Keratinocyte (primary cell): ENCODE measurements around the gene CRABP2. TPM values are rescaled to one million over a fixed set of nuclear protein-coding genes. Genes with fewer than 3 reads are reported as not detected.

Experiments
- DNase-seq: peaks from one replicate; pipeline ENCODE4 v3.0.0-alpha.2; 2011; ENCODE audit warnings: low read depth, missing footprints, low spot score
- FAIRE-seq: peaks from 2 replicates; lab custom pipeline; 2011; peaks lifted over from hg19 to GRCh38; lab: Jason Lieb, UNC
- H2AFZ ChIP-seq: 2 replicates; pipeline ENCODE4 v1.6.0; 2012; ENCODE audit warnings: low read length, control low read depth, inconsistent platforms; ENCODE audit not compliant: control insufficient read depth
- H3K27ac ChIP-seq: 2 replicates; pipeline ENCODE4 v1.5.1; 2011; ENCODE audit warnings: low read length; ENCODE audit not compliant: control insufficient read depth, insufficient read depth
- H3K27me3 ChIP-seq: 3 replicates; pipeline ENCODE4 v1.6.0; 2011; ENCODE audit warnings: low read length; ENCODE audit not compliant: control insufficient read depth, insufficient read depth; ENCODE audit errors: extremely low read depth
- H3K36me3 ChIP-seq, 2 experiments: 2 replicates in 1 of 2; 3 replicates in 1 of 2; pipeline ENCODE4 v1.5.1; 2011; ENCODE audit warnings: low read length in 2 of 2, mild to moderate bottlenecking in 1 of 2; ENCODE audit not compliant: control insufficient read depth in 2 of 2, insufficient read depth in 2 of 2; ENCODE audit errors: extremely low read depth in 1 of 2
- H3K4me1 ChIP-seq: 3 replicates; pipeline ENCODE4 v1.5.1; 2011; ENCODE audit warnings: low read length; ENCODE audit not compliant: control insufficient read depth, insufficient read depth; ENCODE audit errors: extremely low read depth
- H3K4me2 ChIP-seq: 3 replicates; pipeline ENCODE4 v1.6.0; 2011; ENCODE audit warnings: low read depth, low read length; ENCODE audit not compliant: control insufficient read depth, insufficient read depth; ENCODE audit errors: extremely low read depth
- H3K4me3 ChIP-seq, 3 experiments: fragments of 200-600 bp in 1 of 3; sonication (generic) in 1 of 3; 2 replicates in 2 of 3; 3 replicates in 1 of 3; pipeline ENCODE4 v1.5.1; 2011 to 2016; ENCODE audit warnings: low read length in 3 of 3, mild to moderate bottlenecking in 3 of 3, control low read depth in 2 of 3, inconsistent platforms in 1 of 3, low read depth in 1 of 3, mixed read lengths in 1 of 3, mixed run types in 1 of 3, moderate library complexity in 1 of 3; ENCODE audit not compliant: control insufficient read depth in 2 of 3, insufficient read depth in 2 of 3; ENCODE audit errors: extremely low read depth in 1 of 3
- H3K79me2 ChIP-seq: 2 replicates; pipeline ENCODE4 v1.6.0; 2012; ENCODE audit warnings: low read length; ENCODE audit not compliant: control insufficient read depth, insufficient read depth
- H3K9ac ChIP-seq: 3 replicates; pipeline ENCODE4 v1.6.0; 2011; ENCODE audit warnings: low read length; ENCODE audit not compliant: control insufficient read depth, insufficient read depth; ENCODE audit errors: extremely low read depth
- H3K9me1 ChIP-seq: 3 replicates; pipeline ENCODE4 v1.6.0; 2011; ENCODE audit warnings: low read length; ENCODE audit not compliant: control insufficient read depth, insufficient read depth; ENCODE audit errors: extremely low read depth
- H3K9me3 ChIP-seq: 2 replicates; pipeline ENCODE4 v1.5.1; 2012; ENCODE audit warnings: low read depth, low read length; ENCODE audit not compliant: control insufficient read depth
- H4K20me1 ChIP-seq: 3 replicates; pipeline ENCODE4 v1.6.0; 2011; ENCODE audit warnings: low read length; ENCODE audit not compliant: control insufficient read depth, insufficient read depth; ENCODE audit errors: extremely low read depth
- EZH2 ChIP-seq: IDR thresholded peaks from one replicate; pipeline ENCODE4 v1.6.1; 2012; ENCODE audit warnings: inconsistent platforms, mild to moderate bottlenecking, low read length, moderate library complexity
- dilution Hi-C: fragments of 300-500 bp; cut with MboI; formaldehyde crosslinking; loops from one replicate; pipeline ENCODE4 v1.7.0; 2020; ENCODE audit warnings: low sequenced_read_pairs; ENCODE audit not compliant: extremely low pct_ligation_motif_present
- polyA plus RNA-seq, 5 experiments: library from polyadenylated mRNA; depleted of rRNA in 3 of 5; stranded (reverse) in 3 of 5; stranded (forward) in 1 of 5; unstranded in 1 of 5; fragments of >200 nt; gene quantifications; 1 replicate in 1 of 5; 2 replicates in 3 of 5; 3 replicates in 1 of 5; pipeline versions ENCODE4 v1.2.1 to v1.2.3, GENCODE V29; 2011 to 2012; ENCODE audit warnings: missing spikeins in 2 of 5, low read depth in 1 of 5, low replicate concordance in 1 of 5
- TF ChIP-seq, protein P1 (sequence below), 3 experiments: IDR thresholded peaks in 1 of 3; conservative IDR thresholded peaks in 1 of 3; optimal IDR thresholded peaks in 1 of 3; 2 replicates in 2 of 3; 3 replicates in 1 of 3; pipeline versions ENCODE3 to v1.5.1; 2011; ENCODE audit warnings: low read length in 3 of 3, mild to moderate bottlenecking in 3 of 3, moderate library complexity in 2 of 3, control low read depth in 1 of 3, inconsistent platforms in 1 of 3; ENCODE audit not compliant: insufficient read depth in 2 of 3; ENCODE audit errors: extremely low read depth in 1 of 3

Gene CRABP2
- polyA plus RNA-seq, 1 donor (not counting 4 experiments of a cell fraction or from before 2014, with no cell fraction given): 8.4 TPM

GRCh38 chr1:156654700-156655099, 50.7 kb downstream of the CRABP2 start:
- H3K4me3 ChIP-seq: no peak overlapping the region
- peaks cover 45% of the 10 kb centered on the region for H3K27me3 ChIP-seq
- no peak overlapping the region for H3K27ac ChIP-seq
- no peak for DNase-seq
- H3K9me3 ChIP-seq: no peaks in the 10 kb centered on the region
- no peak overlapping the region for H3K4me2 ChIP-seq
- H3K4me1 ChIP-seq: peaks cover 9% of the 10 kb centered on the region
- FAIRE-seq: no peak
- H3K36me3 ChIP-seq: no peaks in the 10 kb centered on the region
- H3K79me2 ChIP-seq: no peaks in the 10 kb centered on the region
- no peak overlapping the region for H2AFZ ChIP-seq
- TF ChIP-seq, protein P1, sequence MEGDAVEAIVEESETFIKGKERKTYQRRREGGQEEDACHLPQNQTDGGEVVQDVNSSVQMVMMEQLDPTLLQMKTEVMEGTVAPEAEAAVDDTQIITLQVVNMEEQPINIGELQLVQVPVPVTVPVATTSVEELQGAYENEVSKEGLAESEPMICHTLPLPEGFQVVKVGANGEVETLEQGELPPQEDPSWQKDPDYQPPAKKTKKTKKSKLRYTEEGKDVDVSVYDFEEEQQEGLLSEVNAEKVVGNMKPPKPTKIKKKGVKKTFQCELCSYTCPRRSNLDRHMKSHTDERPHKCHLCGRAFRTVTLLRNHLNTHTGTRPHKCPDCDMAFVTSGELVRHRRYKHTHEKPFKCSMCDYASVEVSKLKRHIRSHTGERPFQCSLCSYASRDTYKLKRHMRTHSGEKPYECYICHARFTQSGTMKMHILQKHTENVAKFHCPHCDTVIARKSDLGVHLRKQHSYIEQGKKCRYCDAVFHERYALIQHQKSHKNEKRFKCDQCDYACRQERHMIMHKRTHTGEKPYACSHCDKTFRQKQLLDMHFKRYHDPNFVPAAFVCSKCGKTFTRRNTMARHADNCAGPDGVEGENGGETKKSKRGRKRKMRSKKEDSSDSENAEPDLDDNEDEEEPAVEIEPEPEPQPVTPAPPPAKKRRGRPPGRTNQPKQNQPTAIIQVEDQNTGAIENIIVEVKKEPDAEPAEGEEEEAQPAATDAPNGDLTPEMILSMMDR (optimal IDR thresholded peaks at IDR 0.05 in 1 of 3, IDR thresholded peaks at IDR 0.05 in 1 of 3, conservative IDR thresholded peaks at IDR 0.05 in 1 of 3; ENCODE audit: extremely low read depth in 1 of 3, insufficient read depth in 2 of 3, low read length in 3 of 3): no peak
- no peak for TF ChIP-seq EZH2
- peaks cover 7% of the 10 kb centered on the region for H4K20me1 ChIP-seq
- H3K9ac ChIP-seq: no peak overlapping the region
- no peaks in the 10 kb centered on the region for H3K9me1 ChIP-seq
- dilution Hi-C loops: no loop called here

- Histone ChIP-seq H2AFZ (no peak overlapping the region), H3K4me1 (peaks cover 4% of the 10 kb centered on the region), H3K27ac (no peak overlapping the region), H3K79me2 (no peaks in the 10 kb centered on the region), H3K4me2 (no peak overlapping the region), H3K27me3 (peaks cover 58% of the 10 kb centered on the region), H3K9me3 (no peaks in the 10 kb centered on the region), H3K4me3 (no peak overlapping the region), H3K36me3 (no peaks in the 10 kb centered on the region), H4K20me1 (peaks cover 7% of the 10 kb centered on the region), H3K9me1 (no peaks in the 10 kb centered on the region), H3K9ac (no peak overlapping the region)
- no peak for DNase-seq
- TF ChIP-seq, protein P1 (optimal IDR thresholded peaks at IDR 0.05 in 1 of 3, IDR thresholded peaks at IDR 0.05 in 1 of 3, conservative IDR thresholded peaks at IDR 0.05 in 1 of 3; ENCODE audit: extremely low read depth in 1 of 3, insufficient read depth in 2 of 3, low read length in 3 of 3): no peak
- no peak for TF ChIP-seq EZH2
- no peak for FAIRE-seq
- dilution Hi-C loops: no loop called here
Observed at GRCh38 chr1:156652992-156653355, 52.4 kb downstream of the CRABP2 start.
